NT2/D1 (cell line): Measurements from ENCODE around the gene SPSB4.

Experiments
- DNase-seq: peaks from one replicate; pipeline ENCODE4 v3.0.0-alpha.2; 2011; ENCODE audit warnings: low read depth, low spot score
- H3K27me3 ChIP-seq: 2 replicates; pipeline ENCODE4 v1.6.0; 2011; ENCODE audit warnings: mild to moderate bottlenecking; ENCODE audit not compliant: insufficient read length, insufficient read depth
- H3K36me3 ChIP-seq: 2 replicates; pipeline ENCODE4 v1.6.1; 2011; ENCODE audit warnings: mild to moderate bottlenecking, low read length, mixed read lengths; ENCODE audit not compliant: insufficient read depth, insufficient read length
- H3K4me1 ChIP-seq: 2 replicates; pipeline ENCODE4 v1.5.1; 2011; ENCODE audit not compliant: insufficient read depth, insufficient read length
- H3K4me3 ChIP-seq: 2 replicates; pipeline ENCODE4 v1.5.1; 2011; ENCODE audit warnings: low read depth; ENCODE audit not compliant: insufficient read length
- H3K9ac ChIP-seq: 2 replicates; pipeline ENCODE4 v1.6.0; 2011; ENCODE audit warnings: low read depth; ENCODE audit not compliant: insufficient read length
- H3K9me3 ChIP-seq: 2 replicates; pipeline ENCODE4 v1.5.1; 2011; ENCODE audit warnings: mild to moderate bottlenecking, low read length; ENCODE audit not compliant: insufficient read depth
- SUZ12 ChIP-seq: IDR thresholded peaks from 2 replicates; pipeline ENCODE4 v1.6.1; 2011; ENCODE audit not compliant: insufficient read length, insufficient read depth; ENCODE audit errors: extremely low read depth
- YY1 ChIP-seq: IDR thresholded peaks from 2 replicates; pipeline ENCODE4 v1.6.1; 2011; ENCODE audit not compliant: insufficient read length, insufficient read depth
- ZNF274 ChIP-seq: IDR thresholded peaks from 2 replicates; pipeline ENCODE4 v1.6.1; 2011; ENCODE audit warnings: mild to moderate bottlenecking, low read depth, low read length

Gene SPSB4

GRCh38 chr3:141047168-141047567 lies 4.0 kb upstream of the SPSB4 start:
- peaks cover 21% of the 10 kb centered on the region for H3K27me3 ChIP-seq
- peaks cover 5% of the 10 kb centered on the region; the same call in 1 of the 2 replicates for H3K9me3 ChIP-seq
- TF ChIP-seq SUZ12 (no peak), ZNF274 (no peak), YY1 (no peak)
- DNase-seq, result no peak
- H3K36me3 ChIP-seq, result no peaks in the 10 kb centered on the region
- no peak overlapping the region for H3K4me3 ChIP-seq
- H3K4me1 ChIP-seq, result peaks cover 2% of the 10 kb centered on the region
- H3K9ac ChIP-seq, result no peak overlapping the region

GRCh38 chr3:141049681-141050080 lies 1.5 kb upstream of the SPSB4 start:
- H3K9me3 ChIP-seq, result peaks cover 5% of the 10 kb centered on the region; the same call in 1 of the 2 replicates
- no peak for DNase-seq
- TF ChIP-seq YY1 (no peak), ZNF274 (no peak), SUZ12 (no peak)
- H3K4me1 ChIP-seq, result peaks cover 2% of the 10 kb centered on the region
- no peak overlapping the region for H3K4me3 ChIP-seq
- H3K27me3 ChIP-seq, result peaks cover 21% of the 10 kb centered on the region
- H3K9ac ChIP-seq, result no peak overlapping the region
- H3K36me3 ChIP-seq, result no peaks in the 10 kb centered on the region

- peaks cover 5% of the 10 kb centered on the region; the same call in 1 of the 2 replicates for H3K9me3 ChIP-seq
- H3K4me1 ChIP-seq, result peaks cover 2% of the 10 kb centered on the region
- TF ChIP-seq ZNF274, result no peak
- TF ChIP-seq YY1, result no peak
- no peak for TF ChIP-seq SUZ12
- H3K36me3 ChIP-seq, result peaks cover 8% of the 10 kb centered on the region
- peak overlapping the region; percentile 87 for H3K9ac ChIP-seq
- no peak for DNase-seq
- H3K27me3 ChIP-seq, result peaks cover 21% of the 10 kb centered on the region
- H3K4me3 ChIP-seq, result peak overlapping the region; percentile 64
Observed at GRCh38 chr3:141051443-141052200, 475 bp downstream of the SPSB4 start.

- H3K9me3 ChIP-seq, result peaks cover 5% of the 10 kb centered on the region; the same call in 1 of the 2 replicates
- H3K36me3 ChIP-seq, result peaks cover 11% of the 10 kb centered on the region
- no peak for DNase-seq
- H3K9ac ChIP-seq, result peak overlapping the region; percentile 87
- peaks cover 2% of the 10 kb centered on the region for H3K4me1 ChIP-seq
- TF ChIP-seq ZNF274, result no peak
- no peak for TF ChIP-seq SUZ12
- TF ChIP-seq YY1, result no peak
- H3K4me3 ChIP-seq, result peak overlapping the region; percentile 64
- peaks cover 21% of the 10 kb centered on the region for H3K27me3 ChIP-seq
Observed at GRCh38 chr3:141052201-141053069, 1.3 kb downstream of the SPSB4 start.

- peaks cover 4% of the 10 kb centered on the region for H3K27me3 ChIP-seq
- no peak overlapping the region for H3K9ac ChIP-seq
- H3K4me3 ChIP-seq, result no peak overlapping the region
- no peak for DNase-seq
- peaks cover 23% of the 10 kb centered on the region; the same call in 1 of the 2 replicates for H3K9me3 ChIP-seq
- peaks cover under 1% of the 10 kb centered on the region for H3K4me1 ChIP-seq
- TF ChIP-seq ZNF274 (no peak), SUZ12 (no peak), YY1 (no peak)
- H3K36me3 ChIP-seq, result peaks cover 13% of the 10 kb centered on the region
Observed at GRCh38 chr3:141055136-141055535, 4.0 kb downstream of the SPSB4 start.

GRCh38 chr3:141055536-141056445 lies 4.6 kb downstream of the SPSB4 start:
- no peak for DNase-seq
- no peak for TF ChIP-seq SUZ12
- TF ChIP-seq ZNF274, result no peak
- TF ChIP-seq YY1, result no peak
- Histone ChIP-seq H3K9ac (no peak overlapping the region), H3K27me3 (no peaks in the 10 kb centered on the region), H3K36me3 (peaks cover 13% of the 10 kb centered on the region), H3K9me3 (peaks cover 21% of the 10 kb centered on the region; the same call in 1 of the 2 replicates), H3K4me3 (no peak overlapping the region), H3K4me1 (no peaks in the 10 kb centered on the region)
